Measurements from ENCODE around the gene REC8. TPM values are rescaled to one million over a fixed set of nuclear protein-coding genes. Genes with fewer than 3 reads are reported as not detected.

REC8 gene
- total RNA-seq, 1 donor from 2014 or later, result 136 TPM

DNA sequence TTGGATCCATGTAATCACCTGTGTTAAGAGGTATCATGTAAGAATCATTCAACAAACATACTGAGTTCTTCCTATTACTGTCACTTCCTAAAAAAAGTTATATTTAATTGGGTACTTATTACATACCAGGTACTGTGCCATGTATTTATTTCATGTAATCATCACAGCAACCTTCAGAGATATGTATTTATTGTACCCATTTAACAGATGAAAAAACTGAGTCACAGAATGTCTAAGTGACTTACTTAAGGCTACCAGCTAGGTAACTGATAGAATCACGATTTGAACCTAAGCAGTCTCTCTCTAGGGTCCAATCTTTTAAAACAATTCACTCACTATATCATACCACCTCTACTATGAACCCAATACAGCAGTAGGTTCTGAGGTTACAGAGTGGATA is 27.4 kb upstream of the REC8 start:
- Mint-ChIP-seq H3K27ac (ENCODE audit: unreplicated experiment) (no peak overlapping the region), H3K27me3 (ENCODE audit: unreplicated experiment) (no peaks in the 10 kb centered on the region), H3K4me1 (ENCODE audit: low read depth, unreplicated experiment) (peaks cover 17% of the 10 kb centered on the region), H3K9me3 (ENCODE audit: unreplicated experiment) (peaks cover 9% of the 10 kb centered on the region), H3K4me3 (ENCODE audit: unreplicated experiment) (peak overlapping the region; percentile 16), H3K36me3 (ENCODE audit: unreplicated experiment) (no peaks in the 10 kb centered on the region)
- no peak for TF ChIP-seq CTCF (IDR thresholded peaks at IDR 0.05; ENCODE audit: partially characterized antibody, unreplicated experiment)
- DNase-seq, result no peak

- Mint-ChIP-seq H3K4me3 (ENCODE audit: unreplicated experiment) (peak overlapping the region; percentile 98), H3K27ac (ENCODE audit: unreplicated experiment) (no peak overlapping the region), H3K27me3 (ENCODE audit: unreplicated experiment) (no peaks in the 10 kb centered on the region), H3K9me3 (ENCODE audit: unreplicated experiment) (peaks cover 9% of the 10 kb centered on the region), H3K4me1 (ENCODE audit: low read depth, unreplicated experiment) (peaks cover 11% of the 10 kb centered on the region), H3K36me3 (ENCODE audit: unreplicated experiment) (no peaks in the 10 kb centered on the region)
- DNase-seq, result no peak
- no peak for TF ChIP-seq CTCF (IDR thresholded peaks at IDR 0.05; ENCODE audit: partially characterized antibody, unreplicated experiment)
Measured at GRCh38 chr14:24145219-24145618, 26.7 kb upstream of the REC8 start.

GRCh38 chr14:24145690-24146452 is 26.0 kb upstream of the REC8 start:
- Mint-ChIP-seq H3K9me3 (ENCODE audit: unreplicated experiment) (peaks cover 9% of the 10 kb centered on the region), H3K27ac (ENCODE audit: unreplicated experiment) (peak overlapping the region; percentile 22), H3K4me1 (ENCODE audit: low read depth, unreplicated experiment) (peaks cover 11% of the 10 kb centered on the region), H3K4me3 (ENCODE audit: unreplicated experiment) (peak overlapping the region; percentile 98), H3K36me3 (ENCODE audit: unreplicated experiment) (no peaks in the 10 kb centered on the region), H3K27me3 (ENCODE audit: unreplicated experiment) (peaks cover 4% of the 10 kb centered on the region)
- no peak for TF ChIP-seq CTCF (IDR thresholded peaks at IDR 0.05; ENCODE audit: partially characterized antibody, unreplicated experiment)
- DNase-seq, result no peak

DNA sequence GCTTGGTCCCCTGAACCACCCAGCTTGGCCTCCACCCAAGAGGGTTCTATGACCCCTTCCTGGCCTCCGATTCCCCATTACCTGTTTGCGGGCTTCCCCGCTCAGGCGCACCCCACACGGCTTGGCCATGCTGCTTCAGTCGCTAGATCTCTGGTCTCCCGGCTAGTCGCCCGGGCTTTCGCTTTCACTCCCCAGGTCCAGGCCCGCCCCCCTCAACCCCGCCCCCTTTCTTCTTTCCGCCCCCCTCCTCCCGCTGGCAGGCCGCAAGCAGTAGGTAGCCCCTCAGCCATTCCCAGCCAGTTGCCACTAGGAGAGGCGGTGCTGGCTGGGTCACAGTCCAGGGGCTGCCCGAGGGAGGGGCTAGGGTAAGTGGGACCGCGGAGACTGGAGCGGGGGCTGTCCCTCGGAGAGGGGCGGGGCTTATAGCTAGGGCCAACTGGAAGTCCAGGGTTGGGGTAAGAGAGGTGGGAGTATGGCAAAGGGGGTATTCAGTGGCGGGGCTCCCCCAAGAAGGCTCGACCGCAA is 25.4 kb upstream of the REC8 start, which contains the start of gene PSME2:
Gene PSME2 (minus strand): TSS at position 158 of the 525 bp plus-strand sequence. CDS start 29 bp downstream, at position 129.
- no peaks in the 10 kb centered on the region for H3K36me3 Mint-ChIP-seq (ENCODE audit: unreplicated experiment)
- peaks cover 11% of the 10 kb centered on the region for H3K4me1 Mint-ChIP-seq (ENCODE audit: low read depth, unreplicated experiment)
- TF ChIP-seq CTCF (IDR thresholded peaks at IDR 0.05; ENCODE audit: partially characterized antibody, unreplicated experiment), result no peak
- H3K9me3 Mint-ChIP-seq (ENCODE audit: unreplicated experiment), result peaks cover 9% of the 10 kb centered on the region
- H3K27me3 Mint-ChIP-seq (ENCODE audit: unreplicated experiment), result peaks cover 4% of the 10 kb centered on the region
- DNase-seq, result peak; percentile 98
- H3K27ac Mint-ChIP-seq (ENCODE audit: unreplicated experiment), result peak within 1 kb of the TSS; percentile 82
- peak within 1 kb of the TSS; percentile 98 for H3K4me3 Mint-ChIP-seq (ENCODE audit: unreplicated experiment)
